Lung (tissue), 12 donors: Measurements from ENCODE around the gene DPY19L3. TPM values are rescaled to one million over a fixed set of nuclear protein-coding genes. Genes with fewer than 3 reads are reported as not detected.
A peak's percentile ranks its signal among the peaks of the same experiment; 100 is the strongest.
"Not testable (repeated sequence)": the region's sequence is repeated elsewhere in the genome, so short reads cannot be mapped to it uniquely, and the experiment has no call there.

Experiments
- ATAC-seq: fragments of 200-7000 bp; cut with Tn5 transposase; one replicate; pipeline ENCODE4 v1.9.1; 2020; ENCODE audit warnings: moderate number of reproducible peaks; ENCODE audit not compliant: insufficient read depth, low FRiP score
- DNase-seq, 3 donors: peaks; one replicate each; pipeline ENCODE4 v3.0.0-alpha.2; 2013 to 2017
- H3K27ac ChIP-seq, 2 donors: one replicate each; pipeline ENCODE4 v1.5.1; 2013; ENCODE audit warnings: mild to moderate bottlenecking in 2 of 2, moderate library complexity in 2 of 2, control low read depth in 1 of 2, inconsistent platforms in 1 of 2, low read depth in 1 of 2, low read length in 1 of 2
- H3K27me3 ChIP-seq, 3 donors: one replicate each; pipeline ENCODE4 v1.5.1; 2013; ENCODE audit warnings: low read length in 2 of 3; ENCODE audit not compliant: control insufficient read depth in 3 of 3, insufficient read depth in 3 of 3
- H3K36me3 ChIP-seq, 4 donors: one replicate each; pipeline ENCODE4 v1.5.1; 2013; ENCODE audit warnings: low read length in 4 of 4, mild to moderate bottlenecking in 1 of 4, moderate library complexity in 1 of 4; ENCODE audit not compliant: control insufficient read depth in 4 of 4, insufficient read depth in 4 of 4
- H3K4me1 ChIP-seq, 5 donors: one replicate each; pipeline ENCODE4 v1.5.1; 2013; ENCODE audit warnings: low read length in 5 of 5, mild to moderate bottlenecking in 2 of 5, moderate library complexity in 1 of 5; ENCODE audit not compliant: control insufficient read depth in 5 of 5, insufficient read depth in 5 of 5
- H3K4me3 ChIP-seq: one replicate; pipeline ENCODE4 v1.5.1; 2013; ENCODE audit warnings: mild to moderate bottlenecking, control low read depth, moderate library complexity
- H3K9ac ChIP-seq, 2 donors: one replicate each; pipeline ENCODE4 v1.5.1; 2013; ENCODE audit warnings: low read length in 2 of 2, control low read depth in 1 of 2; ENCODE audit not compliant: insufficient read depth in 1 of 2
- H3K9me3 ChIP-seq, 4 donors: one replicate each; pipeline ENCODE4 v1.5.1; 2013; ENCODE audit warnings: low read length in 3 of 4, mild to moderate bottlenecking in 1 of 4, moderate library complexity in 1 of 4; ENCODE audit not compliant: control insufficient read depth in 4 of 4, insufficient read depth in 3 of 4
- WGBS, 2 donors: extraction: QIAGEN DNeasy Blood & Tissue Kit; methylation state at CpG; one replicate each; pipeline ENCODE4 v1.1.7; 2013; 5-methylcytosine and 5-hydroxymethylcytosine counted together
- polyA plus RNA-seq, 2 donors: library from polyadenylated mRNA; stranded (reverse); fragments of 200-250 nt; gene quantifications; one replicate each; pipeline ENCODE4 v1.2.1, GENCODE V29; 2013
- total RNA-seq, 2 donors: library from RNA; depleted of rRNA in 1 of 2; stranded (reverse); fragments of >200 nt in 1 of 2; gene quantifications; one replicate each; pipeline ENCODE4 v1.2.1, GENCODE V29; 2014 to 2021
- TF ChIP-seq, protein P1 (sequence below): IDR thresholded peaks from 2 replicates; pipeline ENCODE4 v1.5.1; 2012; ENCODE audit warnings: mild to moderate bottlenecking; ENCODE audit errors: control extremely low read depth, extremely low read depth
- donor health status: control.
- donor health status: control.
- donor health status: Bipolar disorder and iron deficiency.
- donor health status: healthy.
- donor health status: DM: yes; HTN: yes; CAD: no.

Gene DPY19L3
- total and polyA plus RNA-seq, 4 donors: 9.1 to 49.3 (median 27.3) TPM

DNA sequence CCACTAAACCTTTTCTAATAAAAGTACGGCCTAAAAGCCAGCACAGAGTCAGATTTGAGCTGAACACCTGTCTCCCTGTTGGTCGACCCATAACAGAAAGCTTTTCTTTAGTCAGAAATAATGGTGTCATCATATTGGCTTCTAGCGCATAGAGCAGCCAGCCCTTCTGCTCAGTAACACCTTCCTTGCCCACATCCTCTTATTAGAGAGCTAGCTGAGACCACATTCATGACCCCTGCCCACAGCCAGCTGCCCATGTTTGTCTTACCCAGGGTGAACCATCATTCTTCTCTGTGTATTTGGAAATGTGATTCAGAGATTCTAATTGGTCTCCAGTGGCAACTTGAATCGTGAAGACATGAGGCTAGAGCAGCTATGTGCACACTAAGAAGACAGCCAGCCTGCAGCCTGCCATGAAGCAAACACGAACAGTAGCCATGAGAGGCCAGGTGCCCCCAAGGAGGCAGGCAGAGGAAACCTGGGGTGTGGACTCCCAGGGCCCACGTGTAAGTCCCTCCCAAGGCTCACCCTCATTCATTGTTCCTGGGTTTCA lies 93.2 kb downstream of the DPY19L3 start:
- Histone ChIP-seq H3K9ac (no peak overlapping the region), H3K9me3 (peaks cover 0 to 2% (median 0%) of the 10 kb centered on the region in 4 donors), H3K4me1 (no peaks in the 10 kb centered on the region), H3K36me3 (no peaks in the 10 kb centered on the region), H3K4me3 (no peak overlapping the region), H3K27me3 (no peaks in the 10 kb centered on the region), H3K27ac (no peak overlapping the region)
- ATAC-seq (no peak), DNase-seq (no peak)
- TF ChIP-seq, protein P1, sequence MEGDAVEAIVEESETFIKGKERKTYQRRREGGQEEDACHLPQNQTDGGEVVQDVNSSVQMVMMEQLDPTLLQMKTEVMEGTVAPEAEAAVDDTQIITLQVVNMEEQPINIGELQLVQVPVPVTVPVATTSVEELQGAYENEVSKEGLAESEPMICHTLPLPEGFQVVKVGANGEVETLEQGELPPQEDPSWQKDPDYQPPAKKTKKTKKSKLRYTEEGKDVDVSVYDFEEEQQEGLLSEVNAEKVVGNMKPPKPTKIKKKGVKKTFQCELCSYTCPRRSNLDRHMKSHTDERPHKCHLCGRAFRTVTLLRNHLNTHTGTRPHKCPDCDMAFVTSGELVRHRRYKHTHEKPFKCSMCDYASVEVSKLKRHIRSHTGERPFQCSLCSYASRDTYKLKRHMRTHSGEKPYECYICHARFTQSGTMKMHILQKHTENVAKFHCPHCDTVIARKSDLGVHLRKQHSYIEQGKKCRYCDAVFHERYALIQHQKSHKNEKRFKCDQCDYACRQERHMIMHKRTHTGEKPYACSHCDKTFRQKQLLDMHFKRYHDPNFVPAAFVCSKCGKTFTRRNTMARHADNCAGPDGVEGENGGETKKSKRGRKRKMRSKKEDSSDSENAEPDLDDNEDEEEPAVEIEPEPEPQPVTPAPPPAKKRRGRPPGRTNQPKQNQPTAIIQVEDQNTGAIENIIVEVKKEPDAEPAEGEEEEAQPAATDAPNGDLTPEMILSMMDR: no peak
- WGBS, 2 donors: 64 to 74% methylated on average over 6 of the region's 6 CpGs

GRCh38 chr19:32512498-32512897 lies 106.9 kb downstream of the DPY19L3 start:
- H3K27ac ChIP-seq, H3K27me3 ChIP-seq, H3K9me3 ChIP-seq, DNase-seq, H3K4me3 ChIP-seq, H3K9ac ChIP-seq, ATAC-seq, H3K4me1 ChIP-seq, H3K36me3 ChIP-seq: not testable (repeated sequence)
- 94 to 95% methylated on average over 4 of the region's 4 CpGs for WGBS, 2 donors

DNA sequence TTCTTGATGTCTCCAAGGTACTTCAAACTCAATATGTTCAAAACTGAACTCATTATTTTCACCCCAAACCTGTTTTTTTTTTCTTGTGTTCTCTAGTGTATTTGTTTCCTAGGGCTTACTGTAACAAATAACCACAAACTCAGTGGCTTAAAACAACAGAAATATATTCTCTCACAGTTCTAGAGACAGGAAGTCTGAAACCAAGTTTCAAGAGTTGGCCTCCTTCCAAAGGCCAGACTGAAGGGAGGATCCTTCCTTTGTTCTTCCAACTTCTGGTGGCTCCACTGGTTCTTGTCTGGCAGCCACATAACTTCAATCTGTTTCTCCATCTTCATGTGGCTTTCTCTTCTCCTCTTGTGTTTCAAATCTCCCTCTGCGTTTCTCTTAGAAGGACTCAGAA lies 113.5 kb downstream of the DPY19L3 start:
- Histone ChIP-seq H3K9me3 (no peaks in the 10 kb centered on the region), H3K36me3 (no peaks in the 10 kb centered on the region)
- WGBS, 2 donors: 0% methylated on average over 1 of the region's 1 CpG

DNA sequence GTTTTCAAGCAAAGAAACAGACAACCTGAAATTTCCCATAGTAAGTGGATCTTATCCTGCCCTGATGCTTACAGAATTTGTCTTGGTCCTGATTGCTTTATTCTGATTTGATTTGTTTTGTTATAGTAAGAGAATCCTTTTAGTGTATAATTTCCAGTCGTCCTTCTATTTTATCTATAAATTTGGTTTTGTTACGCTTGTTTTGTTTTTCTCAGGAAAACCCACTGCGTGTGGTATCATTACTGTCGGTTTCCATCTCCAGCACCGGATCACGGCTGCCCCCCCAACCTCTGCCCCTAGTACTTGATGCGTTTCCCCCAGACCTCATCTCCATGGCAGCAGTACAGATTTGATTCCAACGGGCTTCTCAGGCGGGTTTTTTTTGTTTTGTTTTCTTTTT lies 117.4 kb downstream of the DPY19L3 start:
- Histone ChIP-seq H3K27me3 (no peaks in the 10 kb centered on the region), H3K4me3 (no peak overlapping the region), H3K9me3 (no peaks in the 10 kb centered on the region), H3K27ac (no peak overlapping the region), H3K9ac (no peak overlapping the region), H3K36me3 (no peaks in the 10 kb centered on the region), H3K4me1 (no peaks in the 10 kb centered on the region)
- DNase-seq (no peak), ATAC-seq (no peak)
- TF ChIP-seq, protein P1: no peak
- 80 to 89% methylated on average over 9 of the region's 9 CpGs for WGBS, 2 donors

More for the DNA sequence above, 113.5 kb downstream of the DPY19L3 start:
- H3K27ac ChIP-seq: no peak overlapping the region
- no peaks in the 10 kb centered on the region for H3K4me1 ChIP-seq
- DNase-seq (peak in 2 of 3 donors; percentile 19 to 50), ATAC-seq (no peak)
- no peaks in the 10 kb centered on the region for H3K27me3 ChIP-seq
- TF ChIP-seq, protein P1: no peak
- H3K4me3 ChIP-seq: no peak overlapping the region
- H3K9ac ChIP-seq: no peak overlapping the region
